MCF 10A (cell line): Measurements from ENCODE around the gene ADARB1. TPM values are rescaled to one million over a fixed set of nuclear protein-coding genes. Genes with fewer than 3 reads are reported as not detected.

Experiments
- BruUV-seq: library from RNA; stranded (reverse); fragments of 400-500 nt; replicated peaks from 2 replicates; lab custom pipeline; 2021; lab: Mats Ljungman, UMichigan
- CTCF ChIA-PET: fragments of 300-600 bp; sonication (Branson Sonifier 250); formaldehyde crosslinking; extraction: SDS; loops from one replicate; lab custom pipeline; 2021; ENCODE audit warnings: antibody characterized with exemption, inconsistent platforms; lab: Yijun Ruan, JAX
- POLR2A ChIA-PET: fragments of 300-600, 350-650 bp; sonication (Branson Sonifier 250); formaldehyde crosslinking; extraction: SDS; loops from one replicate; lab custom pipeline; 2020; ENCODE audit warnings: antibody characterized with exemption, inconsistent platforms; lab: Yijun Ruan, JAX
- DNase-seq: peaks from one replicate; pipeline ENCODE4 v3.0.0-alpha.2; 2018; ENCODE audit not compliant: unreplicated experiment
- H3K27ac Mint-ChIP-seq: one replicate; pipeline ENCODE4 v1.8.0; 2022; ENCODE audit warnings: mild to moderate bottlenecking, low read depth, mixed read lengths; ENCODE audit not compliant: unreplicated experiment
- H3K27me3 Mint-ChIP-seq: one replicate; pipeline ENCODE4 v1.8.0; 2022; ENCODE audit warnings: mixed read lengths; ENCODE audit not compliant: insufficient read depth, unreplicated experiment
- H3K36me3 Mint-ChIP-seq: one replicate; pipeline ENCODE4 v1.8.0; 2022; ENCODE audit warnings: mild to moderate bottlenecking, moderate library complexity, mixed read lengths; ENCODE audit not compliant: insufficient read depth, unreplicated experiment
- H3K4me1 Mint-ChIP-seq: one replicate; pipeline ENCODE4 v1.8.0; 2022; ENCODE audit warnings: mixed read lengths; ENCODE audit not compliant: insufficient read depth, unreplicated experiment
- H3K4me3 Mint-ChIP-seq: one replicate; pipeline ENCODE4 v1.8.0; 2022; ENCODE audit warnings: mild to moderate bottlenecking, moderate library complexity, mixed read lengths; ENCODE audit not compliant: unreplicated experiment
- H3K9me3 Mint-ChIP-seq: one replicate; pipeline ENCODE4 v1.8.0; 2022; ENCODE audit warnings: mixed read lengths; ENCODE audit not compliant: unreplicated experiment
- intact Hi-C: fragments of 100-400 bp; cut with micrococcal nuclease; formaldehyde crosslinking; loops from 2 replicates; pipeline ENCODE4 v1.14.1; 2022
- total RNA-seq: library from RNA; stranded (reverse); gene quantifications from 2 replicates; pipeline ENCODE4 v1.2.3, GENCODE V29; 2022
- TF ChIP-seq, protein P1 (sequence below): fragments of 200-600 bp; IDR thresholded peaks from one replicate; pipeline ENCODE4 v1.8.0; 2022; ENCODE audit warnings: antibody characterized with exemption, mild to moderate bottlenecking; ENCODE audit not compliant: unreplicated experiment

ADARB1 gene
- total RNA-seq, 1 experiment from 2014 or later, result 19.4 TPM

DNA sequence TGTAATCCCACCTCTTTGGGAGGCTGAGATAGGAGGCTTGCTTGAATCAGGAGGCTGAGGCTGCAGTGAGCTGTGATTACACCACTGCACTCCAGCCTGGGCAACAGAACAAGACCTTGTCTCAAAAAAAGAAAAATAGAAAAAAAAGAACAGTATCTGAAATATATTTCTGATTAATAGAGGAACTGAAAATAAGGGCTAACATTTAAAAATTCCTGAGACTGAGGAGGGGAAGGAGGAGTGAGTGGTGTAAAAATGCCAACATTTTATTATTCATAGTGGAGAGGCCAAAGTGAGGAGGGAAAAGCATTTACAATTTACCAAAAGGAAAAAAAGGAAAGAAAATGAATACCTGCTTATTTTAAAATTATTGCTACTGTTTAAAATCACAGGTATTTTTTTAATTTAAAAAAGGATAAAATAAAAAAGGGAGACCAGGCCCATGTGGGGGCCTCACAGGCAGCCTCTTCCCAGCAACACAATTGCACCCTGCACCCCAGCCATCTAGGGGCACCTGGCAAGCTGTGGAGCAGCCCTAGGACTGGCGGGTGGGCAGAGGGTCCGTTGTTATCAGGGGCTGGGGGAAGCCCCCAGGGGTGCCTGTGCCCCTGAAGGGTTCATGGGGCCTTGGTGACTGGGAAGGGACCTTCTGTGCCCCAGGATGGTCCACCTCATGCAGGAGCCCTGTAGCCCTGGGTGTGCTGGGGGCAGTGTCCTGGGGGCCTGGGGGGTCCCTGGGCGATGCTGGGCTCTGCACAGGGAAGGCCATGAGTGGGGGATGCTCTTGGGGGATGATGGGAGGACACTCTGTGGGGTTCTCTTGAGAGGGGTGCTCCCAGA, 34.8 kb upstream of the ADARB1 start:
- Mint-ChIP-seq H3K4me3 (no peak overlapping the region), H3K27me3 (peaks cover 25% of the 10 kb centered on the region), H3K9me3 (peaks cover 7% of the 10 kb centered on the region), H3K4me1 (peaks cover 9% of the 10 kb centered on the region), H3K27ac (no peak overlapping the region), H3K36me3 (no peaks in the 10 kb centered on the region)
- ChIA-PET POLR2A (interaction anchor here (0.6 kb wide), 1 partner anchor 34 kb away, joined by 3 read pairs; no protein-coding TSS in a partner anchor), CTCF (interaction anchor here (1.2 kb wide), 1 partner anchor 39 kb away, joined by 4 read pairs; no protein-coding TSS in a partner anchor)
- no peak for DNase-seq
- TF ChIP-seq, protein P1, sequence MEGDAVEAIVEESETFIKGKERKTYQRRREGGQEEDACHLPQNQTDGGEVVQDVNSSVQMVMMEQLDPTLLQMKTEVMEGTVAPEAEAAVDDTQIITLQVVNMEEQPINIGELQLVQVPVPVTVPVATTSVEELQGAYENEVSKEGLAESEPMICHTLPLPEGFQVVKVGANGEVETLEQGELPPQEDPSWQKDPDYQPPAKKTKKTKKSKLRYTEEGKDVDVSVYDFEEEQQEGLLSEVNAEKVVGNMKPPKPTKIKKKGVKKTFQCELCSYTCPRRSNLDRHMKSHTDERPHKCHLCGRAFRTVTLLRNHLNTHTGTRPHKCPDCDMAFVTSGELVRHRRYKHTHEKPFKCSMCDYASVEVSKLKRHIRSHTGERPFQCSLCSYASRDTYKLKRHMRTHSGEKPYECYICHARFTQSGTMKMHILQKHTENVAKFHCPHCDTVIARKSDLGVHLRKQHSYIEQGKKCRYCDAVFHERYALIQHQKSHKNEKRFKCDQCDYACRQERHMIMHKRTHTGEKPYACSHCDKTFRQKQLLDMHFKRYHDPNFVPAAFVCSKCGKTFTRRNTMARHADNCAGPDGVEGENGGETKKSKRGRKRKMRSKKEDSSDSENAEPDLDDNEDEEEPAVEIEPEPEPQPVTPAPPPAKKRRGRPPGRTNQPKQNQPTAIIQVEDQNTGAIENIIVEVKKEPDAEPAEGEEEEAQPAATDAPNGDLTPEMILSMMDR, result no peak
- no TSS peak for BruUV-seq
- intact Hi-C loops, result no loop called here

DNA sequence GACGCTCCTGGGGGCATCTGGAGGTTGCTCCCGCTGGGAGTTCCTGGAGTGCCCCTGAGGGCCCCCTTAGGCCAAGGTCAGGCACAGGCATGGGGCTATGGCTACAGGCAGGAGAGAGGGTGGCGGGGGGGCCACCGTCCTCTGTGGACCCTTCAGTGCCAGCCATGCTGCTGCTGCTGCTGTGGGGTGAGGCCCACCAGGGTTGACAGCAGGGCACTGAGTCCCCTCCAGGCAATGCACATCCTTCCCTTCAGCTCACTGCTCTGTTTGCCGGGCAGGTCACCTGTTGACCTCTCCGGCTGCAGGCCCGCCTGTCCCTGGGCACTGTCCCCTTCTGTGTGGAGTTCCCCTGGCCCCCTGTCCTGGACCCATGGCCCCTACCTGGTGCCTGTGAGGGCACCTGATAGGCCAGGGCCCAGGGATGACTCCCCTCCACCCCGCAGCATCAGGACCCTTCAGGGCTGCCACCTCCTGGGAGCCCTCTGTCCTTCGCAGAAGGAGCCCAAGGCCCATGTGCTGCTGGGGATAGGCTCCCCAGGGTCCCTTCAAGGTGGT, 34.1 kb upstream of the ADARB1 start:
- H3K4me1 Mint-ChIP-seq, result peaks cover 9% of the 10 kb centered on the region
- H3K4me3 Mint-ChIP-seq, result no peak overlapping the region
- intact Hi-C loops, result no loop called here
- H3K9me3 Mint-ChIP-seq, result peaks cover 7% of the 10 kb centered on the region
- H3K36me3 Mint-ChIP-seq, result no peaks in the 10 kb centered on the region
- ChIA-PET POLR2A (interaction anchor here (1.6 kb wide), 1 partner anchor 90 kb away, joined by 4 read pairs; no protein-coding TSS in a partner anchor), CTCF (interaction anchor here (1.2 kb wide), 1 partner anchor 38 kb away, joined by 4 read pairs; no protein-coding TSS in a partner anchor)
- H3K27me3 Mint-ChIP-seq, result peaks cover 32% of the 10 kb centered on the region
- no TSS peak for BruUV-seq
- no peak for DNase-seq
- TF ChIP-seq, protein P1, result no peak
- no peak overlapping the region for H3K27ac Mint-ChIP-seq

DNA sequence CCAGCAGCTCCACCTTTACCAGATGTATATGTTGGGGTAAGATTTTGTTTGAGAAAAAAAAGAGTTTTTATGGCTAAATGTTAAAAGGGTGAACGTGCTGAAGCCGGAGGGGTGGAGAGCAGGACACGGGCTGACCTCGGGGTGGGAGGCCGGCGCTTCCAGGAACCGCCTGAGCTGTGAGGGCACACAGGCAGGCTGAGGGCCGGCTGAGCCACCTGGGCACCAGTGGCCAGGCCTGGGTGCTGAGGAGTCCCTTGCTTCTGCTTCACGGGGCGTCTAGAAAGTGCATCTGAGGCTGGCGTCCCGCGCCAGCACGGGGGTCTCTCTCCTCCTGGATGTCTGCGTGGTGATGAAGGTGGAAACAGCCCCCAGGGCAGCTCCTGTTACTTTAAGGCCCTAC, 33.6 kb upstream of the ADARB1 start:
- TF ChIP-seq, protein P1, result no peak
- H3K27me3 Mint-ChIP-seq, result peaks cover 32% of the 10 kb centered on the region
- intact Hi-C loops, result no loop called here
- H3K4me3 Mint-ChIP-seq, result no peak overlapping the region
- H3K27ac Mint-ChIP-seq, result no peak overlapping the region
- CTCF ChIA-PET, result interaction anchor here (1.2 kb wide), 1 partner anchor 38 kb away, joined by 4 read pairs; no protein-coding TSS in a partner anchor
- peaks cover 7% of the 10 kb centered on the region for H3K9me3 Mint-ChIP-seq
- no peaks in the 10 kb centered on the region for H3K36me3 Mint-ChIP-seq
- H3K4me1 Mint-ChIP-seq, result peaks cover 9% of the 10 kb centered on the region
- no TSS peak for BruUV-seq
- POLR2A ChIA-PET, result interaction anchor here (0.7 to 1.6 kb wide), 2 partner anchors 89 to 101 kb away, joined by 3 to 4 read pairs; partner anchors contain the start of gene SLX9
- no peak for DNase-seq

DNA sequence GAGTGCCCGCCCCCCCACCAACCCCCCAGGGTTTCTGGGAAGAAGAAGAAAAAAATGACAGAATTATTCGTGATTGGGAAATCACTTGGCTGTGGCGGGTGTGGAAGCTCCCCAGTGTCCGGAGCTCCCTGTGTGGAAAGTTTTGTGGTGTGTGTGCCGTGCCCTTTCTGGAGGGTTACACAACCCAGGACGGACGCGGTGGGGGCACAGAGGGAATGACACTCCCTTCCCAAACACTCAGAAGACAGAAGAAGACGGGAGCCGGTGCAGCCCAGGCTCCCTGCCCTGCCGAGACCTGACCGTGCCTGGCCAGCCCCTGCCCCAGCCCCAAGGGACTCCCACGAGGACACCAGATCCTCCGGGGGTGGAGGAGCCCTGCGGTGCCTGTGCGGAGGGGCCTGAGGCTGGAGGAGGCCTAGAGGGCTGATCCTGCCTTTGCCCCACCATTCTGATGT, 33.0 kb upstream of the ADARB1 start:
- H3K4me1 Mint-ChIP-seq, result peaks cover 9% of the 10 kb centered on the region
- no peaks in the 10 kb centered on the region for H3K36me3 Mint-ChIP-seq
- H3K4me3 Mint-ChIP-seq, result no peak overlapping the region
- peaks cover 32% of the 10 kb centered on the region for H3K27me3 Mint-ChIP-seq
- no TSS peak for BruUV-seq
- H3K9me3 Mint-ChIP-seq, result peaks cover 7% of the 10 kb centered on the region
- H3K27ac Mint-ChIP-seq, result no peak overlapping the region
- peak; percentile 73 for DNase-seq
- intact Hi-C loops, result no loop called here
- TF ChIP-seq, protein P1, result no peak
- ChIA-PET POLR2A (interaction anchor here (0.7 to 1.6 kb wide), 3 partner anchors 35 to 102 kb away, joined by 3 to 4 read pairs (median 4); partner anchors contain the start of gene SLX9), CTCF (no interaction called here)
